AG10803 (cell line): ENCODE data around the gene FBL.

Source experiments
- DNase-seq: peaks from one replicate; pipeline ENCODE4 v3.0.0; 2010; ENCODE audit warnings: low read depth
- H3K4me3 ChIP-seq: 2 replicates; pipeline ENCODE4 v1.5.1; 2011; ENCODE audit warnings: mild to moderate bottlenecking, low read length, control low read depth
- CTCF ChIP-seq: conservative IDR thresholded peaks from 2 replicates; pipeline ENCODE4 v1.5.1; 2011; ENCODE audit warnings: mild to moderate bottlenecking, low read length, control low read depth, inconsistent platforms

Gene FBL

GRCh38 chr19:39871362-39871761 is 25.2 kb upstream of the FBL start:
- no peak overlapping the region for H3K4me3 ChIP-seq
- no peak for DNase-seq
- TF ChIP-seq CTCF = no peak

DNA sequence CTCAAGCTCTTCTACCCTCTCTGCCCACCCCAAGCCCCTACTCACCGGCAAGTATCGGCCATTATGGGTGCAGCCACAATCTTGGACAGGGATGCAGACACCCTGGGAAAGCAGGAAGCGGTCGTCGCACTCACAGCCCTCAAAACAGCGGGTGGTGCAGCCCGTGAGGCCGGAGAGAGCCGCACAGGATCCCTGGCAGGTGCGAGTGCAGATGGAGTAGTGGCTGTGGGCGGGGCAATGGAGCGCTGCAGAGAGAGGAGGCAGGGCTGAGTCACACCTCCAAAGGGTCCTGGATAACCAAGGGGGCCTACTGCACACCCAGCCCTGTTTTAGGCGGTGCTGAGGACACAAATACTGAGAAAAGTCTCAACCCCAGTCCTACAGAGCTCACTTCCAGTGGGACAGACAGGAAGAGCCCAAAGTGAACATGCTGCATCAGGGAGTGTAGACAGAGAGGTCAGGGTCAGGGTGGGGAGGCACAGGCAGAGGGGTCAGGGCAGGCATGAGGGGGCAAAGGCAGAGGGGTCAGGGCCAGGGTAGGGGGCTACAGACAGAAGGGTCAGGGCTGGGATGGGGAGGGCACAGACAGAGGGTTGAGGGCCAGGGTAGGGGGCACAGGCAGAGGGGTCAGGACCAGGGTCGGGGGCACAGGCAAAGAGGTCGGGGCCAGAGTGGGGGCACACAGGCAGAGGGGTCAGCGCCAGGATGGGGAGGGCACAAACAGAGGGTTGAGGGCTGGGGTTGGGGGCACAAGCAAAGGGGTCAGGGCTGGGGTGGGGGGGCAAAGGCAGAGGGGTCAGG is 24.2 kb upstream of the FBL start:
- H3K4me3 ChIP-seq = no peak overlapping the region
- no peak for DNase-seq
- TF ChIP-seq CTCF = no peak

DNA sequence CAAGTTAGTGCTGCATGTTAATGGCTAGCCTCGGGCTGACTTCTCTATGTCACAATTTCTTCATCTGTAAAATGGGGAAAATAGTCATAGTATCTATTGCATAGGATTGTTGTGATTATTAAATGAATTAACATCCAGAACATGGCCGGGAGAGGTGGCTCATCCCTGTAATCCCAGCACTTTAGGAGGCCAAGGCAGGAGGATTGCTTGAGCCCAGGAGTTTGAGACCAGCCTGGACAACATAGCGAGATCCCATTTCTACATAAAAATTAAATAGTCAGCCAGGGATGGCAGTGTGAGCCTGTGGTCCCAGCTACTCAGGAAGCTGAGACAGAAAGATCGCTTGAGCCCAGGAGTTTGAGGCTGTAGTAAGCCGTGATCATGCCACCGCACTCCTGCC is 21.8 kb upstream of the FBL start:
- H3K4me3 ChIP-seq = no peak overlapping the region
- no peak for TF ChIP-seq CTCF
- DNase-seq = no peak

DNA sequence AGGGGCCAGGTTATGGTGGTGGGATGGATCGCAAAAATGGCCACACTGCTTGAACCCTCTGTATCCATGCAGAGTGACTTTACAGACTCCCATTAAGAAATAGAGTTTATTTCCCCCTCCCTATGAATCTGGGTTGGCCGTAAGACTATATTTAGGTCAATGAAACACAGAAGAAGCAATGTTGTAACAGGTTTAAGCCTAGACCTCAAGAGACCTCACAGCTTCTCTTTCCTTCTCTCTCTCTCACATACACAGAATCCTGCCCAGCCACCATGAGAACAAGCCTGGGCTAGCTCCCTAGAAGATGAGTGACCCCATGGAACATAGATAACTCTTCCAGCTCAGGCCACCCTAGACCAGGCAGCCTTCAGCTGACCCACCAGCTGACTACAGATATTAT is 21.0 kb upstream of the FBL start:
- TF ChIP-seq CTCF = no peak
- no peak overlapping the region for H3K4me3 ChIP-seq
- no peak for DNase-seq

DNA sequence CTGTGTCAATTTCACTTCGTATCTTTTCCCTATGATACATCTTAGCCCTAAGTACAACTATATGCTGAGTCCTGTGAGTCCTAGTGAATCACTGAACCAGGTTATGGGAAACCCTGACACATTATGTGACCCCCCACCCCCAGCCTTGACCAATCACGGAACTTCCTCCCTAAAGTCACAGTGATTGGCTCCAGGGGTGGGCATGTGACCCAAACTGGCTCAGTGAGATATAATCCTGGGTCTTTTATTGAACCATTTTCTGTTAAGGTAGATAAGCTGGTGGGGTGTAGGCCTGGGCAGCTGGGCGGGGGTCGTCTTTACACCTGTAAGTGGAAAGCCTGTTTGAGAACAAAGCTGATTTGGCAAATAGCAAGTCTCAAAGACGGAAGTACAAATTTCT is 19.8 kb upstream of the FBL start:
- no peak overlapping the region for H3K4me3 ChIP-seq
- DNase-seq = no peak
- no peak for TF ChIP-seq CTCF

DNA sequence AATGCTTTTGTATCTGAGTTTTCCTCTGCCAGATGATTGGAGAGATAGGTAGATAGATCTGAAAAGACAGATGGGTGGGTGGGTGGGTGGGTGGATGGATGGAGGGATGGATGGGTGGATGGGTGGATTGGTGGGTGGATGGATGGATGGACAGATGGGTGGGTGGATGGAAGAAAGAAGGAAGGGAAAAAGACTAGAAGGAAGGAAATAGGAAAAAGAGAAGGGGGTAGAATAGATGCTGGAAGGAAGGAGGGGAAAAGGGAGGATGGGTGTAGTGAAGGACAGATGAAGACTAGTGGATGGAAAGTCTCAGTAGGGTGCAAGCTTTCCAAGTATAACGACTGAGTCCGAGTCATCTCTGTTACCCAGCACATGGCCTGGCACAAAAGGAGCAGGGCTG is 19.0 kb upstream of the FBL start:
- no peak for DNase-seq
- no peak overlapping the region for H3K4me3 ChIP-seq
- no peak for TF ChIP-seq CTCF

DNA sequence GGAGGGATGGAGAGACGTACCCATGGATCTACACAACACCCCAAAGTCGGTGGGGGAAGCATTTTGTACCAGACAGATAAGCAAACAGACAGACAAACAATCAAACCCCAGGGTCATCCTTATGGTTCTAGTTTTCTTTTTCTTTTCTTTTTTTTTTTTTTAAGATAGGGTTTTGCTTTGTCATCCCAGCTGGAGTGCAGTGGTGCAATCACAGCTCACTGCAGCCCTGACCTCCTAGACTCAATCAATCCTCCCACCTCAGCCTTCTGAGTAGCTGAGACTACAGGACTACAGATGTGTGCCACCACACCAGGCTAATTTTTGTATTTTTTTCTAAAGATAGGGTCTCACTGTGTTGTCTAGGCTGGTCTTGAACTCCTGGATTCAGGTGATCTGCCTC is 17.9 kb upstream of the FBL start:
- no peak for DNase-seq
- H3K4me3 ChIP-seq = no peak overlapping the region
- no peak for TF ChIP-seq CTCF
